GM23338 (cell line): ENCODE measurements around the gene DCD.

Source experiments
- EZH2 ChIP-seq: fragments of 200-600 bp; sonication (generic); IDR thresholded peaks from one replicate; pipeline ENCODE4 v1.8.0; 2017; ENCODE audit warnings: antibody characterized with exemption, mild to moderate bottlenecking, low read depth; ENCODE audit not compliant: unreplicated experiment
- TF ChIP-seq, protein P1 (sequence below), 2 experiments: fragments of 200-600 bp in 1 of 2; sonication (generic) in 1 of 2; conservative IDR thresholded peaks; 2 replicates each; pipeline versions ENCODE4 v1.5.1 to v1.6.1; 2016 to 2017; ENCODE audit warnings: antibody characterized with exemption in 2 of 2, low read depth in 2 of 2, mild to moderate bottlenecking in 2 of 2, moderate library complexity in 1 of 2

DNA sequence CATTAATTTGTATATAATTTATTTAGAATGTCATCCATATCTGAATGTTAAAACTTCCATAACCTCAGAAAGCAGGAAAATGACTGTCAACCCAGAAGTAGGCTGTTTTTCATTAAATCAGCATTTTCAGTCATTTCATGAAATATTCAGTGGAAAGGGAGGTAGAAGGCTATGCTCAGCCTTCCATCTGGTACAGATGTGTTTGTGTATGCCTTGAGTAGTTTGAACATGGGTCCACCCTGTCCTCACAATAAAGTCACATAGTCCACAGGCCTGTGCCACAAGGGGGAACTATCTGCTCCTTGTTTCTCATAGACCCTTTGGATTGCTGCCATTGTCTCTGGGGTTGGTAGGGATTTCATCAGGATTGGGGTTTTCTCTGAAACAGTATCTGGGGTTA, 22.6 kb downstream of the DCD start:
- TF ChIP-seq, protein P1, sequence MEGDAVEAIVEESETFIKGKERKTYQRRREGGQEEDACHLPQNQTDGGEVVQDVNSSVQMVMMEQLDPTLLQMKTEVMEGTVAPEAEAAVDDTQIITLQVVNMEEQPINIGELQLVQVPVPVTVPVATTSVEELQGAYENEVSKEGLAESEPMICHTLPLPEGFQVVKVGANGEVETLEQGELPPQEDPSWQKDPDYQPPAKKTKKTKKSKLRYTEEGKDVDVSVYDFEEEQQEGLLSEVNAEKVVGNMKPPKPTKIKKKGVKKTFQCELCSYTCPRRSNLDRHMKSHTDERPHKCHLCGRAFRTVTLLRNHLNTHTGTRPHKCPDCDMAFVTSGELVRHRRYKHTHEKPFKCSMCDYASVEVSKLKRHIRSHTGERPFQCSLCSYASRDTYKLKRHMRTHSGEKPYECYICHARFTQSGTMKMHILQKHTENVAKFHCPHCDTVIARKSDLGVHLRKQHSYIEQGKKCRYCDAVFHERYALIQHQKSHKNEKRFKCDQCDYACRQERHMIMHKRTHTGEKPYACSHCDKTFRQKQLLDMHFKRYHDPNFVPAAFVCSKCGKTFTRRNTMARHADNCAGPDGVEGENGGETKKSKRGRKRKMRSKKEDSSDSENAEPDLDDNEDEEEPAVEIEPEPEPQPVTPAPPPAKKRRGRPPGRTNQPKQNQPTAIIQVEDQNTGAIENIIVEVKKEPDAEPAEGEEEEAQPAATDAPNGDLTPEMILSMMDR (conservative IDR thresholded peaks at IDR 0.05; ENCODE audit: low read depth in 2 of 2), result 0 out of 4 replicates have a peak, but pooled peaks of 1 of the 2 experiments have one; percentile 7
- TF ChIP-seq EZH2, result no peak
